Uterus (tissue), 2 donors: ENCODE results near the gene PIERCE2.

ENCODE experiments used
- CTCF ChIP-seq, 4 experiments: fragments of 200-600 bp in 2 of 4; fragments of 450-650 bp in 2 of 4; sonication (generic) in 2 of 4; IDR thresholded peaks; one replicate each; pipeline ENCODE4 v1.5.1; 2016 to 2019; ENCODE audit warnings: antibody characterized with exemption in 4 of 4, mild to moderate bottlenecking in 2 of 4, moderate library complexity in 1 of 4
- POLR2A ChIP-seq, 2 donors: fragments of 450-650 bp; IDR thresholded peaks; one replicate each; pipeline ENCODE4 v1.6.1; 2016; ENCODE audit warnings: antibody characterized with exemption in 2 of 2, mild to moderate bottlenecking in 1 of 2, moderate library complexity in 1 of 2

DNA sequence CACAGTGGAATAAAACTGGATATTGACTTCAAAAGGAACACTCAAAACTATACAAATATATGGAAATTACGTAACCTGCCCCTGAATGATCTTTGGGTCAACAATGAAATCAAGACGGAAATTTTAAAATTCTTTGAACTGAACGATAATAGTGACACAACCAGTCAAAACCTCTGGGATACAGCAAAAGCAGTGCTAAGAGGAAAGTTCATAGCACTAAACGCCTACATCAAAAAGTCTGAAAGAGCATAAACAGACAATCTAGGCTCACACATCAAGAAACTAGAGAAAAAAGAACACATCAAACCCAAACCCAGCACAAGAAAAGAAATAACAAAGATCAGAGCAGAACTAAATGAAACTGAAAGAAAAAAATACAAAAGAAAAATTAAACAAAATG lies 53.2 kb downstream of the PIERCE2 start:
- TF ChIP-seq CTCF (IDR thresholded peaks at IDR 0.05), result no peak
- no peak for TF ChIP-seq POLR2A (IDR thresholded peaks at IDR 0.05)
